Stimulated activated CD4-positive, alpha-beta T cell treated with anti-CD3 and anti-CD28 coated beads, Interleukin-1b, Interleukin-23, amount 100 ng/mL, for 48 hours (primary cell): Measurements from ENCODE around the gene C5orf46.
"Not testable (repeated sequence)": the region's sequence is repeated elsewhere in the genome, so short reads cannot be mapped to it uniquely, and the experiment has no call there.

Experiments
- DNase-seq: peaks from one replicate; pipeline ENCODE4 v3.0.0-alpha.2; 2020

Gene C5orf46

DNA sequence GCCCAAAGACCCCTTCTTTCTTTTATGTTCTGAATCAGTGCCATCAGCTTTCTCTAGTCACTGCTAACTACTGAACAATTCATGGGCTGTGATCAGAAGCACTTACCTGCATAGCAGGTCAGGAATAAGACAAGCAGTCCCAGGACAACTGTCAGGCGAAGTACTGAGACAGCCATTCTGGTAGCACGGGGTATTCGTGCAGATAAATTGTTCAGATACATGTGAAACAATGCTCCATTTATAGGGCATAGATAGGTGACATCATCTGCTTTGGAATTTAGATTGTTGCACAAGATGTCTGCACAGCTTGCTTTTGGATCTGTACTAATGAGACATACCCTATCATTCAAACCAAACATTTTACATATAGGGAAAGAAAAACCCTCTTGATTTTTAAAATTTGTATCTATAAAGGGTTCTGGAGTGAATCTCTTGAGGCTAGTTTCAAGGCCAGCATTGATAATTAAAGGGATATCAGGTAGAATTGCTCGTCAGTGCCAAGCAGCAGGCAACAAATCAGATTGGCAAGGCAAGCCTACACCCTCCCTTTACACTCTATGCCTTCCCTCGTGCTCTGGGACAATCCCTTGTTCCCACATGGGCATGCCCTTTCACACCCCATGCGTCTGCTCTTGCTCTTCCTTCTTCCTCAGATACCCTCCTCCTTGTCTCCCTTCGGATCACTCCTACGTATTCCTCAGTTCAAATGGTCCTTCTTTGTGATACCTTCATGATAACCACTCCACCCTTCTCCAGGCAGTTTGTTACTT, at the start of gene C5orf46:
TSS of gene C5orf46 (minus strand) at position 213 of the 770 bp plus-strand sequence. CDS start at position 176, 37 bp downstream.
- no peak for DNase-seq

DNA sequence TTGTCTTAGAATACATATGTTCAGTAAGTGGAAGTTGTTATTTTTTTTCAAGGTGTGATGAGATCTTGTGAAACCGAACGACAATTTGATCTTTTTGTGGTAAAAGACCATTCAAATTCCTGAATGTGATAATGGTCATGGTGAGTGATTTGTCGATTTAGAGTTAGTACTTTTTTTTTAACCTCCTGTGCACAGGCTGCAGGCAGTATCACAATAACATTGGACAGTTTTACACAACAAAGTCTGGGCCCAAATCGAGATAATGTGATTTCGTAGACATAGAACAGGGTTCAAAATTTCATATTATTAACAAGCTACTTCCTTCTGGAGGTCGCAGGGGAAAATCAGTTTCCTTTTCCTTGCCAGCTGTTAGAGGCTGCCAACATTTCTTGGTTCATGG, 48.6 kb upstream of the C5orf46 start:
- no peak for DNase-seq

- no peak for DNase-seq
Observed at GRCh38 chr5:147949711-147950573, 43.6 kb upstream of the C5orf46 start.

- DNase-seq = not testable (repeated sequence)
Observed at GRCh38 chr5:147946658-147947274, 40.4 kb upstream of the C5orf46 start.

DNA sequence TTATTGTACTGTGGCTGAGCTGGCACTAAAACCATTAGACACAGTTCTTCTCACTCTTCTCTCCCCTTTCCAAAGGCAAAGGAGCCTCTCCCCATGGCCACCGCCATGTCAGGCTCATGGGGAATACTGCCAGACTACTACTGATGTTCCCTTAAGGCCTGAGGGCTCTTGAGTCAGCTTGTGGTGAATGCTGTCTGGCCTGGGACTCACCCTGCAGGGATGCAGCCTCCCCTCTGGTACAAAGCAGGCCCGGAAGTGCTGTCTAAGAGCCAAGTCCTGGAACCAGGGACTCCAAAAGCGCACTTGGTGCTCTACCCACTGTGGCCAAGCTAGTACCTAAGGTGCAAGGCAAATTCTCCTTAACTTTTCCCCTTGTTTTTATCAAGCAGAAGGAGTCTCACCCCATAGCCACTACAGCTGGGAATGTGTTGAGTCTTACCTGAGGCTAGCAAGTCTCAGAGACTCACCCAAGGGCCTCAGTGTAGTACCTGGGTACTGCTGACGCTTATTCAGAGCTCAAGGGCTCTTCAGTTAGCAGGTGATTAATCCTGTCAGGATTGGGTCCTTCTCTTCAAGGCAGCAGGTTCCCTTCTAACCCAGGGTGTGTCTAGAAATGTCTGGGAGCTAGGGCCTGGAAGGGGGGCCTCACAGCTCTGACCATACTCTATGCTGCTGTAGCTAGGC, 33.2 kb upstream of the C5orf46 start:
- DNase-seq = no peak

- DNase-seq = no peak
Observed at GRCh38 chr5:147935032-147935431, 28.7 kb upstream of the C5orf46 start.

DNA sequence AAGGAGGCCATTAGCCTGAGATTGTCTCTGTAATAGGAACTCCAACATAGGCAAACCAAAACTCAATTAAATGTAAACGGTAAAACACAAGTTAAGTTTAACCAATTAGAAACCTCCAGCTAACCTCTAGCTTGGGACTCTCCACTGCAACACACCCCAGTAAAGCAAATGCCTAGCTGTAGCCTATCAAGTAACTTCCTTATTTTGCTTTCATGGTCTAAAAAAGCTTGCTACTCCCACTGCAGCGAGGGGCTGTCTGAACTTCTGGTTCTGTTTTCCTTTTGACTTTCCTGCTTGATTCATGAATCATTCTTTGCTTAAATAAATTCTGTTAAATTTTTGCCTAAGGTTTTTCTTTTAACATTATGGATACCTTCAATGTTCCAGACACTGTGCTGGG, 24.4 kb upstream of the C5orf46 start:
- no peak for DNase-seq

DNA sequence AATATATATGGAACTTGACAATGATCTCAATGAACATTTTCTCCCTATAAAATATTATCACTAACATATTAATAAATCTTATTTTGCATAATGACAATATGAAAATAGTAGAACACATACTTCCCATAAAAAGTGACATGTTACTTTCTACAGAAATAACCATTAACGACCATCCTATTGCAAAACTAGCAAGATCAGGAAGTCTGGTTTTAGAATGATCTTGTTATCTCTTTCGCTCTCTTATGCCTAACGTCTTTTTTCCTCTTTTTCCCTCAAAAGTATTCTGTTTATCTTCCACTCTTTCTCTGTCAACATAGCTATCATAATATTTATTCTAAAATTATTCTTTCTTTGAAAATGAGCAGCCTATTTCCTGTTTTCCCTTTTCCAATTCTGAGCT, 21.6 kb upstream of the C5orf46 start:
- DNase-seq = no peak

DNA sequence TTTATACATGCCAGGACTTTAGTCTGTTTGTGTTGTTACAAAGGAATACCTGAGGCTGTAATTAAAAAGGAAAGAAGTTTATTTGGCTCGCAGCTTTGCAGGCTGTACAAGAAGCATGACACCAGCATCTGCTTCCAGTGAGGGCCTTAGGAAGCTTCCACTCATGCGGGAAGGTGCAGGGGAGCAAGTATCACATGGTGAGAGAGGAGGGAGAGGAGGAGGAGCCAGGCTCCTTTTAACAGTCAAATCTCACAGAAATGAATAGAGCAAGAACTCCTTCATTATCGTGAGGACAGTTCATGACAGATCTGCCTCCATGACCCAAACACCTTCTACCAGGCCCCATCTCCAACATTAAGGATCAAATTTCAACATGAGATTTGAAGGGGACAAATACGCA, 18.7 kb upstream of the C5orf46 start:
- no peak for DNase-seq

DNA sequence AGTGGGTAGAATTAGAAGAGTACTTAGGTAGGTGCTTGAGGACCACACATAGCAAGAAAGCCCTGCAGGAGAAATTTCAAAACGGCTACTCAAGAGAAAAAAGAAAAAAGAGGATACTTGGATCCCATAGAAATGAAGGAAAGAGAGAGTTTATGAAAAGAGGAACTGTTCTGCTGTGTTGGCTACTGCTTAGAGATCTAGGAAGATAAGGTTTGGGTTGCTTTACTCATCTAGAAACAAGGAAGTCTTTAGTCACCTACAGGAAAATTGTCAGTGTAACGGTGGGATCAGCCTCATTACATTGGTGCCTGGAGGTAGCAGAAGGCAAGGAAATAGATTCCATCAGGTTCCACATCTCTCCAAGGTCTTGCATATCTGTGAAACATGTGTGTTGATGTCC, 14.8 kb upstream of the C5orf46 start:
- DNase-seq = no peak

DNA sequence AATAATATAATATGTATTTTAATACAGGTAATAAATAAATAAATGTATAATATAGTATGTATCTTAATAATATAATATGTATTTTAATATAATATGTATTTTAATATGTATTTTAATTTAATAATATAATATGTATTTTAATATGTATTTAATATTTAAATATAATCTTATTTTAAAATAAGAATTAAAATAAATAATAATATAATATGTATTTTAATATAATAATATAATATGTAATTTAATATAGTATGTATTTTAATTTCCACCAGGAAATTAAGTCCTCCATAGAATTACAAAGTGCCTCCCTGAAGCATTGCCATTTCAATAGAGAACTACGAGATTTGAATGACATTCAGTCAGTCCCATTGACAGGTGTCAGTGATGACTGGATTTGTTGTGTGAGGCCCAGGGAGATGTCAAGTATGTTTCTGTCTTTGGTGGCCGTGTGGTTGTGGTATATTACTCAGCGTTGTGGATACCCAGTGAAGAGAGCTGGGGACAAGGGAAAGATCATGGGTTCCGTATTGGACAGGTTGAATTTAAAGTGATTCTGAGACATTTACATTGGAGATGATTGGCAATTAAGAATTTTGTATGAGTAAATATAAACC, 14.2 kb upstream of the C5orf46 start:
- no peak for DNase-seq

GRCh38 chr5:147918899-147919298, 12.6 kb upstream of the C5orf46 start:
- DNase-seq = no peak

GRCh38 chr5:147918101-147918685, 11.9 kb upstream of the C5orf46 start:
- no peak for DNase-seq

DNA sequence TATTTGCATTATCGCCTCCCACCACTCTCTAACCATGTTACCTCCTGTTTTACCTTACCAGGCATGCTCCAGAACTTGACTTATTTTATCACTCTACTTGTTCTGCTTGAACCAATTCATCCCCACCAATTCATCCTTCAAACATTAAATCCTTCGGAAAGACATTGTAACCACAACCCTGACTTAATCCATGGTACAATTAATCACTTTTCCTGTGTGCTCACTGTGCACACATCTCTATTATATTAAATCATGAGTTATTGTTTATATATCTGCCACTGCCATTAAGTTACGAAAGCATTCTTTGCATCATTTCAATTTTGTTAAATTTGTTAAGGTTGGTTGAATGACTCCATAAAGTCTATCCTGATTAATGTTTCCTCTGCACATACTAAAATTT, 7.4 kb upstream of the C5orf46 start:
- no peak for DNase-seq

DNA sequence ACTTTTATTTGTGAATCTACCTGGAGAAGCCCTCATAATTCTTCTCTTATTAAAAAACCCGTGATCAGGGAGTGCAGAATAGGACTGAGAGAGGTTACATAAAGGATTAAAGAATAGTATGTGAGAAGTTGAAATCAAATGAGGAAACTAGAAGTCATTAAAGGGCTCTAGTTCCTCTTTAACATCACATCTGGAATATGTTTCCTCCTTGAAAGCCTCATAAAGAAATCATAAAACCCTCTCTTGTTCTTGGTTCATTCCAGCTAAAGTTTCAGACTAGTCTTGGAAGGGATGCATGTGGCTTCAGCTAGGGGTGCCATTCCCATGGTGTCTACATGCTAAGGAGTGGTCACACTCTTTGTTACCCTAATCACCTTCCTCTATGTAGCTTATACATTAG, 5.7 kb upstream of the C5orf46 start:
- DNase-seq = no peak

GRCh38 chr5:147911427-147911826, 5.1 kb upstream of the C5orf46 start:
- no peak for DNase-seq

- DNase-seq = no peak
Observed at GRCh38 chr5:147904110-147904509, 2.2 kb downstream of the C5orf46 start.

- no peak for DNase-seq
Observed at GRCh38 chr5:147902609-147903115, 3.7 kb downstream of the C5orf46 start.

- no peak for DNase-seq
Observed at GRCh38 chr5:147901599-147902039, 4.7 kb downstream of the C5orf46 start.

DNA sequence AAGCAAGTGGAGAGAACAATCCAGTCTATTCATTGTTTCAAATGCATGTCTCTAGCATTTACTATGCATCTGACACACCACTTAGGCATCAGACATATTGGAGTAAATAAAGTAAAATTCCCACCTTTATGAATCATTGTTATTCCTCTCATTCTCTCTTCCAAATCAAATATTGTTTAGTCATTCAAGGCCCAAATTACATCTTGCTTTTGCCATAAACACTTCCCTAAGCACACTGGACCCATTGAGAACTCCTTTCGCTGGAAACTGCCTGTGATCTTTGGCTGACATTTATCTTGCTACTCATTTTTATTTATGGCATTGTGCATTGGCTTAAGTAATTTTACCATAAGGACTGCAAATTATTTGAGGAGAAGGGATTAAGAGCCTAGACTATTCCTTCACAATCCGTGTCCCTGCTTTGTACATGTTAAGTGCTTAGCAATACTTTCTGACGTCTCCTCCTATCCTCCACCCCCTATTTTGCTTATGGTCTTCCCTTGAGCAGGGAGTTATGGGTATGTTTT, 7.4 kb downstream of the C5orf46 start:
- no peak for DNase-seq

DNA sequence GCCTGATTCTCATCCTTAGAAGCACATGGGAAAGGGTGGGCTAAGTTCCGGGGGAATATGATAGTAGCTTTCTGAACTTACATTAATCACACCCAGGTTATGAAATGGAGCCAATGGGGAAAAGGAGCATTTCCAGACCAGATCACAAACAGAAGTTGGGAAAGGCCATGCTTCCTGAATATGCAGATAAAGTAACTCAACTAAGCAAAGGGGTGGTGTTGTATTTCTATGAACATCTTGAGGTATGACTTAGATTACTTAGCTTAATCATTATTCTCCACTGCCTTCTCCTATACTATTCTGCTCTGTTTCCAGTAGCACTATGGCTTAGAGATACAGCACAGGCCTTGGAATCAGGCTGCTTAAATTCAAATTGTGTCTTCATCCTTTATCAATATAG, 10.5 kb downstream of the C5orf46 start:
- DNase-seq = no peak

DNA sequence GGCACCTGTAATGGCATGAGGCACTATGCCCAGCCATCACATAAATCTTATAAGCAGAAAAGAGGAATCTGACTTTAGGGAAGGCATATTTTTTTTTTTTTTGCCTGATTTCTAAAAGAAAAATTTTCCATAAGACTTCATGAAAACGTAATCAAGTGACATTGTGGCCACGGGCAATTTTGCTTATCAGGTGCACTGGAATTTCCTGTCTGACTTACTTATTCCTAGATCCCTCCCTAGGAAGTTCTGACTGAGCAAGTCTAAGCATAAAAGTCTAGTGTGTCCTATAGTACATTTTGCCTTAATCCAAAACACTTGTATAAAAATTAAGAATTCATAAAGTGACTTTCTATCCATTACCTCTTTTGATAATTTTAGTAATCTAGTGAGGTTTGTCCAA, 12.5 kb downstream of the C5orf46 start:
- DNase-seq = no peak
